ENCODE results near the gene ODAD3. TPM values are rescaled to one million over a fixed set of nuclear protein-coding genes. Genes with fewer than 3 reads are reported as not detected.

Gene ODAD3
- total RNA-seq, 1 donor, result 0.43 TPM

DNA sequence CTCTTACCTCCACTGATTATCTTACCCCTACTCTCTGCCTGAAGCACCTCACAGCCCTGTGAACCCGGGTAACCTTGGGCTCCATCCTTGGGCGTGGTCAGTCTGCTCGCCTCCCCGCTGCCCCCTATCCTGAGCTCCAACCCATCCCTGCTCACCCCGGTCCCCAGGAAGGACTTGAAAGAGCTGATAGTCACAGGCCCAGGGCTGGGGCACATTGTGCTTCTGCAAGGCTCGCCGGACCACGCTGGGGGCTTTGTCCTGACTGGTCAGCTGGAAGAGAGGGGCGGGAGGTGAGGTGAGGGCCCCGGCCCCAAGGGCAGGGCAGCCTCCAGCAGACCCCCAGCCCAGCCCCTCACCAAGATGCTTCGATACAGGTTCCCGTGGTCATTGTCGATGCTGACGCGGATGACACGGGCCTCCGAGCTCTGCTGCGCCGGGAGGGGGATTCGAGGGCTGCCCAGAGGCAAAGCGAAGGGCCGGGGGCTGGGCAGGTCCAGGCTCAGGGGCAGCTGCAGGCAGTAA, 37.8 kb downstream of the ODAD3 start:
- TF ChIP-seq, protein P1, sequence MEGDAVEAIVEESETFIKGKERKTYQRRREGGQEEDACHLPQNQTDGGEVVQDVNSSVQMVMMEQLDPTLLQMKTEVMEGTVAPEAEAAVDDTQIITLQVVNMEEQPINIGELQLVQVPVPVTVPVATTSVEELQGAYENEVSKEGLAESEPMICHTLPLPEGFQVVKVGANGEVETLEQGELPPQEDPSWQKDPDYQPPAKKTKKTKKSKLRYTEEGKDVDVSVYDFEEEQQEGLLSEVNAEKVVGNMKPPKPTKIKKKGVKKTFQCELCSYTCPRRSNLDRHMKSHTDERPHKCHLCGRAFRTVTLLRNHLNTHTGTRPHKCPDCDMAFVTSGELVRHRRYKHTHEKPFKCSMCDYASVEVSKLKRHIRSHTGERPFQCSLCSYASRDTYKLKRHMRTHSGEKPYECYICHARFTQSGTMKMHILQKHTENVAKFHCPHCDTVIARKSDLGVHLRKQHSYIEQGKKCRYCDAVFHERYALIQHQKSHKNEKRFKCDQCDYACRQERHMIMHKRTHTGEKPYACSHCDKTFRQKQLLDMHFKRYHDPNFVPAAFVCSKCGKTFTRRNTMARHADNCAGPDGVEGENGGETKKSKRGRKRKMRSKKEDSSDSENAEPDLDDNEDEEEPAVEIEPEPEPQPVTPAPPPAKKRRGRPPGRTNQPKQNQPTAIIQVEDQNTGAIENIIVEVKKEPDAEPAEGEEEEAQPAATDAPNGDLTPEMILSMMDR (IDR thresholded peaks at IDR 0.05; ENCODE audit: insufficient read depth, low read depth, low read length), result no peak
- no peak for DNase-seq (ENCODE audit: low read depth)

DNA sequence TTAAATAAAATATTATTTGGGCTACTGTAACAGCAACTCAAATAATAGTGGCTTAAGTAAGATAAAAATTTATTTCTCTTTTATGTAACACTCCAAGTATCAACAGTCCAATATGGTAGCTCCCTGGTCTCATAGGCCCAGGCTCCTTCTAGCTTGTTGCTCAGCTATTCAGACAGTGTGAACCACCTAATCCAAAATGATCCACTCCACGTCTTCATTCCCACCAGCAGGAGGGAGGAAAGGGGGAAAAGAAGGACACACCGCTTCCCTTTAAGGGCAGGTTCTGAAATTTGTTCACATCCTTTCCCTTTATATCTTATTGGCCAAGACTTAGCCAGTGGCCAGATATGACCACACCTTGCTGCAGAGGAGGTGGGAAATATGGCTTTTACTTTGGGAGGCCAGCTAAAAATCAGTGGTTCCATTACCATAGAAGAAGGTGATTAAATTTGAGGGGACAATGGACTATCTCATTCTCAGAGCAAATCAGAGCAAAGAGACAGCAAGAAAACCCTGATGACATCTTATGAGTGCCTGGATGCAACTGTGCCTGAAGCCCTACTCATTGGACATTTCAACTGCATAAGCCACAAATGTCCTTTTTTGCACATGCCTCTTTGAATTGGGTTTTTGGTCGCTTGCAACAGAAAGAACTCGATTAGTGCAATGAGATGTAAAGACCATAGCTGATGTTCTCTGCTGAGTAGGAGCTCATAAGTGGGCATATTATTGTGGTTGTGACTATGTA, 43.8 kb downstream of the ODAD3 start:
- TF ChIP-seq, protein P1 (IDR thresholded peaks at IDR 0.05; ENCODE audit: insufficient read depth, low read depth, low read length), result no peak
- no peak overlapping the region for H3K4me3 ChIP-seq (ENCODE audit: low read depth, low read length)
- no peak for DNase-seq (ENCODE audit: low read depth)

More for the DNA sequence above, 37.8 kb downstream of the ODAD3 start:
- no peak overlapping the region for H3K4me3 ChIP-seq (ENCODE audit: low read depth, low read length)

DNA sequence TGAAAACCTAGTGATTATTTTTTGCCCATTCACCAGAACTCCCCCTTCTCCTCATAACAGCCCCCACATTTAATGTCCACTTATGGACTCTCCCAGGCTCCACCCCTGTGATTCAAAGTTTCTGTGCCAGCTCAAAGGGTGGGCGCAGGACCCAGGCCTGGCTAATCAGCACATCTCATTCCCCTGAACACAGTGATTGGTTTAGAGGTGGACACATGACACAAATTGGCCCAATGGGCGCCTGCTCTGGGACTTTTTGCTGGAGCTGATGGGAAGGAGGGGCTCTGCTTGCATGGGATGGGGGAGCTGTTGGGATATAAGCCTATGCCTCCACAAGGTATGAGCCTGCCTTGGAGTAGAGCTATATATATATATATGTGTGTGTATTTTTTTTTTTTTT, 44.6 kb downstream of the ODAD3 start:
- H3K4me3 ChIP-seq (ENCODE audit: low read depth, low read length), result no peak overlapping the region
- TF ChIP-seq, protein P1 (IDR thresholded peaks at IDR 0.05; ENCODE audit: insufficient read depth, low read depth, low read length), result no peak
- no peak for DNase-seq (ENCODE audit: low read depth)

DNA sequence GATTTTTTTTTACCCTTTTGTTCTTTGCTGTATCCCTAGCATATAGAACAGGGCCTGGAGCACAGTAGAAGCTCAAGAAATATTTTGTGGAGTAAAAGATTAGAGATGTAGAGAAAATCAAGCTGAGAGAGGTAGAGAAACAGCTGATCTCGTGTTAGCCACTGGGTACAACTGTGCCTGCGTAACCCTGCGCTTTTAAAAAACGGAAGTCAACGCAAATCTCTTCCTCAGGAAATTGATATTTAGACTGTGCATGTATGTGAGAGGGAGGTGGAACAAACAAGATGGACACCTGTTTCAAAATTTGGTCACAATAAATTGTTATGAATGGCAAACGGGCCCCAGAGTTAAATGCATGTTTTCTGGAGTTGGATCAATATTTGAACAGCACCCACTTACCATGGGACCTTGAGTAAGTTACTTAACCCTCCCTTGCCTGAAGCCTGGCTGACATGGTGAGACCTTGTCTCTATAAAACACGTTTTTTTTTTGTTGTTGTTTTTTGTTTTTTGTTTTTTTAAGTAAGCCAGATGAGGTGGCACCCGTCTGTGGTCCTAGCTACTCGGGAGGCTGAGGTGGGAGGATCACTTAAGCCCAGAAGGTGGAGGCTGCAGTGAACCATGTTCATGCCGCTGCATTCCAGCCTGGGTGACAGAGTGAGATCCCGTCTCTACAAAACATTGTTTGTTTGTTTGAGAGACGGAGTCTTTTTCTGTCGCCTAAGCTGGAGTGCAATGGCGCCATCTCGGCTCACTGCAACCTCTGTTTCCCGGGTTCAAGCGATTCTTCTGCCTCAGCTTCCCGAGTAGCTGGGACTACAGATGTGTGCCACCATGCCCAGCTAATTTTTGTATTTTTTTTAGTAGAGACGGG, 47.5 kb downstream of the ODAD3 start:
- no peak overlapping the region for H3K4me3 ChIP-seq (ENCODE audit: low read depth, low read length)
- no peak for DNase-seq (ENCODE audit: low read depth)
- TF ChIP-seq, protein P1 (IDR thresholded peaks at IDR 0.05; ENCODE audit: insufficient read depth, low read depth, low read length), result no peak

DNA sequence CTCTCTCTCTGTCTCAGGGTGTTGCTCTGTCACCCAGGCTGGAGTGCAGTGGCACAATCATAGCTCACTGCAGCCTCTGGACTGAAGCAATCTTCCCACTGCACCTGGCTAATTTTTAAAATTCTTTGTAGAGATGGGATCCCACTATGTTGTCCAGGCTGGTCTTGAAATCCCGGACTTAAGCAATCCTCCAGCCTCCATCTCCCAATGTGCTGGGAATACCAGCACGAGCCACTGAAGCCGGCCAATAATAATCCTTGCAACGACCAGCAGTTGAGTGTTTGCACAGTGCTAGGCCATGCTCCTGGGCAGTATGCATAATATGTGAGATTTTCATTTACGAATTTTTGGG, 50.2 kb downstream of the ODAD3 start:
- TF ChIP-seq, protein P1 (IDR thresholded peaks at IDR 0.05; ENCODE audit: insufficient read depth, low read depth, low read length), result no peak
- no peak for DNase-seq (ENCODE audit: low read depth)
- H3K4me3 ChIP-seq (ENCODE audit: low read depth, low read length), result no peak overlapping the region

DNA sequence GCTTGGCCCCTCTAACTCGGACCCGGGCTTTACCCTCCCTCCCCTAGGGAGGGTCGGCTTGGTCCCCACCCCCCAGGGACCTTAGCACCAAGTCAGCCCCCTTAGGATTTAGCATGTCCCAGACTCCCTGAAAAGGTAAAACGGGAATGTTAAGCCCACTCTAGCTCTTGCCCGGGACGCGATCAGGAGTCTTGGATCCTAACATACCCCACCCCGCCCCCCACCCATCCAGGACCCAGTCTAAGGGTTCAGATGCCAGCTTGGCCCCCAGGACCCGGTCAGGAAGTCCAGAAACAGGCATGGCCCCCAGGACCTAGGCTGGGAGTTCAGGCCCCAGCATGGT, 51.2 kb downstream of the ODAD3 start:
- peak overlapping the region; percentile 62 for H3K4me3 ChIP-seq (ENCODE audit: low read depth, low read length)
- no peak for DNase-seq (ENCODE audit: low read depth)
- TF ChIP-seq, protein P1 (IDR thresholded peaks at IDR 0.05; ENCODE audit: insufficient read depth, low read depth, low read length), result no peak

Data from fibroblast of villous mesenchyme (primary cell).